Mucosa of descending colon (tissue), 3 donors: ENCODE measurements around the gene KIF23. TPM values are rescaled to one million over a fixed set of nuclear protein-coding genes. Genes with fewer than 3 reads are reported as not detected.

Experiments used
- ATAC-seq: fragments of 200-7000 bp; cut with Tn5 transposase; one replicate; pipeline ENCODE4 v1.9.1; 2020; ENCODE audit warnings: mild to moderate bottlenecking, moderate library complexity
- DNase-seq, 3 donors: peaks; one replicate each; pipeline ENCODE4 v3.0.0-alpha.2; 2020
- H3K36me3 ChIP-seq: fragments of 200-600 bp; one replicate; pipeline ENCODE4 v1.8.0; 2021; ENCODE audit warnings: low read depth, mild to moderate bottlenecking
- H3K4me1 ChIP-seq: fragments of 200-600 bp; one replicate; pipeline ENCODE4 v1.8.0; 2021; ENCODE audit warnings: low read depth, mild to moderate bottlenecking
- H3K4me3 ChIP-seq: fragments of 200-600 bp; one replicate; pipeline ENCODE4 v1.8.0; 2021; ENCODE audit warnings: mild to moderate bottlenecking
- H3K9me3 ChIP-seq: fragments of 200-600 bp; one replicate; pipeline ENCODE4 v1.8.0; 2021; ENCODE audit warnings: mild to moderate bottlenecking
- intact Hi-C, 2 donors: fragments of 100-400 bp; cut with DNase I in 1 of 2; cut with micrococcal nuclease in 1 of 2; formaldehyde crosslinking; loops; one replicate each; pipeline versions ENCODE4 v1.11.0 to v1.11.1; 2022; cut with DNase I, micrococcal nuclease
- total RNA-seq, 3 donors: library from RNA; stranded (reverse); fragmentation: NEBNext Ultra II Directional in 2 of 3; extraction: Animal tissue kit (Norgen Biotek cat#: 25700) in 2 of 3; gene quantifications; one replicate each; pipeline versions ENCODE4 v1.2.1 to v1.2.4, GENCODE V29; 2021 to 2023
- TF ChIP-seq, protein P1 (sequence below): fragments of 200-600 bp; IDR thresholded peaks from one replicate; pipeline ENCODE4 v1.8.0; 2022; ENCODE audit warnings: antibody characterized with exemption, mild to moderate bottlenecking
- donor health status: DM: no; HTN: no; CAD: no; lungs with moderate emphysema.
- donor health status: DM: no; HTN: no; CAD: no.
- donor health status: DM: no; HTN: yes; CAD: no.

The KIF23 gene
- total RNA-seq, 3 donors from 2014 or later: 3.1 to 11.2 (median 4.4) TPM

DNA sequence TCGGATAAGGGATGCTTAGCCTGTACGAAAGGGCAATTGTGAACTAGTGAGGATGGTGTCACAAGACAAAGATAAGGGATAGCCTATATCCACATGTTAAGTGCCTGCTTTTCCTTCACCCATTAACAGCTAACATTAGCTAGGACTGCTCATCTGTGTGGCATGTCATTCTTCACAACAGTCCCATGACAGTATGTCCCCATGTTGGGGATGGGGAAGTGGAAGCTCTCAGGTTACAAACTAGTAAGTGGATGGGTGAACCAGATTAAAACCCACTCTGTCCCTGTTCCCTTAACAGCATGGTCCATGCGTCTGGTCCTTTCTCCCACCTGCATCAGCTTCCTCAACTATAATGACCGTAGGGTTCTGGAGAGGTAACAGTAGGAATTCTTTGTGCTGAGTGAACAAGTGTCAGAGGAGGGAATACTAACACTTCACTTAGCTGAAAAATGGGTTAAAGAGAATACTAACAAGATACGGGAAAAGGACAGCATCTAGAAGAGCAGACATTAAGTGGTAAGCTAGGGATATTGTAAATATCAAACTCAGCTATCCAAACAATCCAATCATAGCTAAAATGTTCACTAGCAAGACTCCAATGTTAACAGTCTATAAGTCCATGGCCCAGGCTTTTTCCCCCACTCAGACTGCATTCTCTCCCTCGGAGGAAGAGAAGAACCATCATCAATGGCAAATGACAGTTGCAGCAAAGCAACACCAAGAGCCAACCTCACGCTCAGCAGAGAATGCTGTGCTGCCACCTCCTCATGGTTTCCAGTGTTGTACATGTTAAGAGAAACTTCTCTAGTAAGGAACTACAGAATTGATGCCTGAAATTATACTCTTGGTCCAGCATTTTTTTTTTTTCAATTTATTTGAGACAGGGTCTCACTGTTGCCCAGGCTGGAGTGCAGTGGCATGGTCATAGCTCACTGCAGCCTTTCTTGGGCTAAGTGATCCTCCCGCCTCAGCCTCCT, 43.4 kb downstream of the KIF23 start:
- no peaks in the 10 kb centered on the region for H3K9me3 ChIP-seq
- DNase-seq: no peak

DNA sequence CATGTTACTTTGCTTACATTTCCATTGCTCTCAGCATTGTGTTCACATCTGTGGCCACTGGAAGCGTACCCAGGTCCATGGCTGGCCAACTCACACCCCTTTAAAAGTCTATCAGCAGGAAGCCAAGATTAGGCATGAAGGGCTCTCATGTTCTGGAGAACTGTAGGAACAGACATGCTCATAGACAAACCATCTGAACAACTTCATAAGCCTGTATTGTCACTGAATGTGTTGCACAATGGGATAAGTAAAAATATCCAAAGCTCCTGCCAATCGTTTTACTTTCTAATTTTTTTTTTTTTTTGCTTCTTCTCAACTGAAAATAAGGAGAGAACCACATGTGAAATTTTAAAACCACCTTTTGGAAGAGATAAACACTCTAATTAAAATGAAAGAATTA, 44.9 kb downstream of the KIF23 start:
- H3K36me3 ChIP-seq: peaks cover 3% of the 10 kb centered on the region
- H3K9me3 ChIP-seq: no peaks in the 10 kb centered on the region
- DNase-seq (no peak), ATAC-seq (no peak)
- intact Hi-C loops: no loop called here
- no peak overlapping the region for H3K4me3 ChIP-seq
- H3K4me1 ChIP-seq: peaks cover 34% of the 10 kb centered on the region
- TF ChIP-seq, protein P1, sequence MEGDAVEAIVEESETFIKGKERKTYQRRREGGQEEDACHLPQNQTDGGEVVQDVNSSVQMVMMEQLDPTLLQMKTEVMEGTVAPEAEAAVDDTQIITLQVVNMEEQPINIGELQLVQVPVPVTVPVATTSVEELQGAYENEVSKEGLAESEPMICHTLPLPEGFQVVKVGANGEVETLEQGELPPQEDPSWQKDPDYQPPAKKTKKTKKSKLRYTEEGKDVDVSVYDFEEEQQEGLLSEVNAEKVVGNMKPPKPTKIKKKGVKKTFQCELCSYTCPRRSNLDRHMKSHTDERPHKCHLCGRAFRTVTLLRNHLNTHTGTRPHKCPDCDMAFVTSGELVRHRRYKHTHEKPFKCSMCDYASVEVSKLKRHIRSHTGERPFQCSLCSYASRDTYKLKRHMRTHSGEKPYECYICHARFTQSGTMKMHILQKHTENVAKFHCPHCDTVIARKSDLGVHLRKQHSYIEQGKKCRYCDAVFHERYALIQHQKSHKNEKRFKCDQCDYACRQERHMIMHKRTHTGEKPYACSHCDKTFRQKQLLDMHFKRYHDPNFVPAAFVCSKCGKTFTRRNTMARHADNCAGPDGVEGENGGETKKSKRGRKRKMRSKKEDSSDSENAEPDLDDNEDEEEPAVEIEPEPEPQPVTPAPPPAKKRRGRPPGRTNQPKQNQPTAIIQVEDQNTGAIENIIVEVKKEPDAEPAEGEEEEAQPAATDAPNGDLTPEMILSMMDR: no peak

More for the DNA sequence above, 43.4 kb downstream of the KIF23 start:
- TF ChIP-seq, protein P1: no peak
- intact Hi-C loops: no loop called here
- ATAC-seq: no peak
- no peak overlapping the region for H3K4me3 ChIP-seq
- peaks cover under 1% of the 10 kb centered on the region for H3K36me3 ChIP-seq
- peaks cover 33% of the 10 kb centered on the region for H3K4me1 ChIP-seq

DNA sequence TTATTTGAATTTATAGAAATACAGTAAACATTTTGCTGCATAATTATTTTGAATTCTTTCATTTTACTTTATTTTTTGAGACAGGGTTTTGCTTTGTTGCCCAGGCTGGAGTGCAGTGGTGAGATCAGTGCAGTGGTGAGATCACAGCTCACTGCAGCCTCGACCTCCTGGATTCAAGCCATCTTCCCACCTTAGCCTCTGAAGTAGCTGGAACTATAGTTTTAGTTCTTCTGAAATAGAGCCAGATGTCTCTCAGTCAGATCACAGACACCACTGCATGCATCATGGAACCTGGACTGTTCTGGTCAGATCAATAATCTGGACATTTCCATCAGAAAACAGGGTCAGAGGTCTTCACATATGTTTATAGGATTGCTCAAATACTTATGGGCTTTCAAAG, 46.3 kb downstream of the KIF23 start:
- Histone ChIP-seq H3K9me3 (no peaks in the 10 kb centered on the region), H3K36me3 (peaks cover 3% of the 10 kb centered on the region), H3K4me3 (no peak overlapping the region), H3K4me1 (peaks cover 20% of the 10 kb centered on the region)
- ATAC-seq (no peak), DNase-seq (no peak)
- intact Hi-C loops: no loop called here
- TF ChIP-seq, protein P1: no peak

DNA sequence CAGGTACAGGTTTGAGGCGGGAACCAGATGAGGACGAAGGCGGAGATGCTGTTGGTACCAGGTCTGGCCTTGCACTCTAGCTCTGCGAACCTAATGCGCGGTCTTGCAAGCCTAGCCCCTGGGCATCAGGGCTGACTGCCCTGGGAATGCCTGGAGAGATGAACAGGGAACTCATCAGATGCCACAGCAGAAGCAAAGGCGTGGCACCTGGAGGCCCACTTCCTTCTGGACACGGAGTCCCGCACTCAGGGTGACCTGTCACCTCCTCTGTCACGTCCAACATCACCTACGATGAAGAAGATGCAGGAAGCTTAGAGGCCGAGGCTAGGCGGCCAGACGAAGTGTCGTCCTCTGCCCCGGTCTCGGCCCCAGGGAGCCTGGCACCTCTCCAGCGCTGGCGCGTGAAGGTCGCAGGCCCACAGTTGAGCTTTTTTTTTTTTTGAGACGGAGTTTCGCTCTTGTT, 47.9 kb downstream of the KIF23 start:
- peaks cover 3% of the 10 kb centered on the region for H3K36me3 ChIP-seq
- TF ChIP-seq, protein P1: no peak
- peaks cover 13% of the 10 kb centered on the region for H3K4me1 ChIP-seq
- DNase-seq (peak; percentile 58 to 74 (median 65)), ATAC-seq (peak; percentile 26)
- intact Hi-C loops: no loop called here
- peak overlapping the region; percentile 19 for H3K4me3 ChIP-seq
- H3K9me3 ChIP-seq: no peaks in the 10 kb centered on the region

DNA sequence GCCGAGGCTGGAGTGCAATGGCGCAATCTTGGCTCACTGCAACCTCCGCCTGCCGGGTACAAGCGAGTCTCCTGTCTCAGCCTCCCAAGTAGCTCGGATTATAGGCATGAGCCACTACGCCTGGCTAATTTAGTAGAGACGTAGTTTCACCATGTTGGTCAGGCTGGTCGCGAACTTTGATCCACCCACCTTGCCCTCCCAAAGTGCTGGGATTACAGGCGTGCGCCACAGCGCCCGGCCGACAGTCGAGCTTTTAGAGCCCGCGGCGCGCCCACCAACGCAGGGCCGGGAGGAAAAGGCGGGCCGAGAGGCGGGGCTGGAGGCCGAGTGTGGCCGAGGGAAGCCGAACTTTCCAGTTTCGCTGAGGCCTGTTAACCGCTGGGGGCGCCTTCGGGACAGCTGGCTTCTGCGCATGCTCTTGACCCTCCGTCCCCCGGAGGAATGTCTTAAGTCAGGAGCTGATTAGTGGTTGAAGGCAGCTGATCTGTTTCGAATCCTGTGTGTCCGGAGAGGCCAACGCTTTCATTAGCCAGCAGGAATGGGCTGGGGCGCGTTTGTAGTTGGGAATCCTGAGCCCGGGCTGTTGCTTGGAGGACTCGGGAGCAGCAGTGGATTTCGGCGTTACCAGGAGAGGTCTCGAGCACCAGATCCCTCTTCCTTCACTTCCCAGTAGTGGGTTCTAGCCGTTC, 48.5 kb downstream of the KIF23 start:
- H3K4me1 ChIP-seq: peaks cover 18% of the 10 kb centered on the region
- TF ChIP-seq, protein P1: peak; percentile 95
- intact Hi-C loops: no loop called here
- peak overlapping the region; percentile 19 for H3K4me3 ChIP-seq
- no peaks in the 10 kb centered on the region for H3K9me3 ChIP-seq
- H3K36me3 ChIP-seq: peaks cover 3% of the 10 kb centered on the region
- DNase-seq (peak; percentile 96 to 98 (median 96)), ATAC-seq (peak; percentile 96)
